Skeletal muscle tissue (tissue), 4 donors: Measurements from ENCODE around the gene RBMS1. TPM values are rescaled to one million over a fixed set of nuclear protein-coding genes. Genes with fewer than 3 reads are reported as not detected.
A peak's percentile ranks its signal among the peaks of the same experiment; 100 is the strongest.

Experiments
- H3K27ac ChIP-seq: one replicate; pipeline ENCODE4 v1.7.0; 2013; ENCODE audit warnings: mild to moderate bottlenecking, low read depth, low read length, inconsistent platforms
- H3K27me3 ChIP-seq, 3 donors: one replicate each; pipeline ENCODE4 v1.7.0; 2013; ENCODE audit warnings: low read length in 3 of 3; ENCODE audit not compliant: control insufficient read depth in 3 of 3, insufficient read depth in 3 of 3
- H3K36me3 ChIP-seq, 3 donors: one replicate each; pipeline ENCODE4 v1.7.0; 2013; ENCODE audit warnings: low read length in 3 of 3; ENCODE audit not compliant: control insufficient read depth in 3 of 3, insufficient read depth in 3 of 3
- H3K4me1 ChIP-seq, 3 donors: one replicate each; pipeline ENCODE4 v1.7.0; 2013; ENCODE audit warnings: low read length in 3 of 3, mild to moderate bottlenecking in 3 of 3; ENCODE audit not compliant: control insufficient read depth in 3 of 3, insufficient read depth in 3 of 3
- H3K4me3 ChIP-seq, 3 donors: one replicate each; pipeline ENCODE4 v1.7.0; 2013; ENCODE audit warnings: low read length in 3 of 3
- H3K9ac ChIP-seq, 3 donors: one replicate each; pipeline ENCODE4 v1.7.0; 2013; ENCODE audit warnings: low read length in 3 of 3, mild to moderate bottlenecking in 3 of 3, moderate library complexity in 2 of 3, low read depth in 1 of 3
- H3K9me3 ChIP-seq, 3 donors: one replicate each; pipeline ENCODE4 v1.7.0; 2013; ENCODE audit warnings: low read length in 3 of 3; ENCODE audit not compliant: control insufficient read depth in 3 of 3
- total RNA-seq: library from RNA; depleted of rRNA; stranded (reverse); fragments of >200 nt; gene quantifications from one replicate; pipeline ENCODE4 v1.2.3, GENCODE V29; 2014
- donor health status: Osteomylitis.

Gene RBMS1
- total RNA-seq, 1 donor from 2014 or later = 48.0 TPM

- Histone ChIP-seq H3K9me3 (no peaks in the 10 kb centered on the region), H3K36me3 (no peaks in the 10 kb centered on the region), H3K27ac (no peak overlapping the region), H3K27me3 (no peaks in the 10 kb centered on the region), H3K9ac (no peak overlapping the region), H3K4me1 (peaks cover 10 to 23% (median 12%) of the 10 kb centered on the region in 3 donors), H3K4me3 (no peak overlapping the region)
These were observed 185.1 kb downstream of the RBMS1 start for GRCh38 chr2:160308476-160308875.

GRCh38 chr2:160306985-160307384, 186.6 kb downstream of the RBMS1 start:
- no peak overlapping the region for H3K27ac ChIP-seq
- H3K4me1 ChIP-seq = peaks cover 16 to 25% (median 17%) of the 10 kb centered on the region in 3 donors
- peaks cover 0 to 3% (median 0%) of the 10 kb centered on the region in 3 donors for H3K36me3 ChIP-seq
- no peak overlapping the region for H3K9ac ChIP-seq
- no peaks in the 10 kb centered on the region for H3K9me3 ChIP-seq
- no peaks in the 10 kb centered on the region for H3K27me3 ChIP-seq
- H3K4me3 ChIP-seq = peak overlapping the region; percentile 8 to 35 (median 9)

DNA sequence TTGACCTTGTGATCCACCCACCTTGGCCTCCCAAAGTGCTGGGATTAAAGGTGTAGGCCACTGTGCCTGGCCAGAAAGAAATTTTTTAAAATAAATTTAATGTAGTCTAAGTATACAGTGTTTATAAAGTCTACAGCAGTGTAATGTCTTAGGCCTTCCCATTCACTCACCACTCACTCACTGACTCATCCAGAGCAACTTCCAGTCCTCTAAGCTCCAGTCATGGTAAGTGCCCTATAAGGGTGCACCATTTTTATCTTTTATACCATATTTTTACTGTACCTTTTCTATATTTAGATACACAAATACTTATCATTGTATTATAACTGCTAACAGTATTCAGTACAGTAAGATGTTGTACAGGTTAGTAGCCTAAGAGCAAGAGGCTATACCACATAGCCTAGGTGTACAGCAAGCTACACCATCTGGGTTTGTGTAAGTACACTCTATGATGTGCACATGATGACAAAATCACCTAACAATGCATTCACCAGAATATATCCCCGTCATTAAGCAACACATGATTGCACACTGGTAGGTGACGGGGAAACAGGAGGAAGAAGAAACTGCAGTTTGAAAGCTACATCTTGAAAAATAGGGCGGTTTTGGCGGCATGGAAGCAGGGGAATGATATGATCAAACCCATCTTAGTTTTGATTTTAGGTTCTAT, 188.4 kb downstream of the RBMS1 start:
- no peak overlapping the region for H3K9ac ChIP-seq
- H3K27me3 ChIP-seq = no peaks in the 10 kb centered on the region
- no peak overlapping the region for H3K4me3 ChIP-seq
- no peaks in the 10 kb centered on the region for H3K9me3 ChIP-seq
- H3K27ac ChIP-seq = no peak overlapping the region
- H3K36me3 ChIP-seq = peaks cover 0 to 4% (median 2%) of the 10 kb centered on the region in 3 donors
- H3K4me1 ChIP-seq = peaks cover 16 to 24% (median 17%) of the 10 kb centered on the region in 3 donors

DNA sequence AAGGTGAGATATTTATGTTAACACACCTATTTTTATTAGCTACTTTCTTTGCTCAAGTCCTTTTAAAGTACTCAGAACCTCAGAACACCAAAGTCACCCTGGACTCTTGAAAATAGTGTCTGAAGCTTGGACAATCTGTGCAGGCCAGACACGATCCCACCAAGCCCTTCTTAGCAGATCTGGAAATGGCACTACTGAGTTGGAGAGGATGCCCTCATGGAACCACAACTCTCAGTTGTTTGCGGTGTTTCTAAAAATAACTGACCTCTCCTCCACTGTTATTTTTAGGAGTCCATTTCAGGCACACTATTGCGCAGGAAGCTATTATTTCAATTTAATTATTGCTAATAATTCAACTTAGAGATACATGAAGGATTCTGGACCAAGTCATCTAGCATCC, 190.1 kb downstream of the RBMS1 start:
- Histone ChIP-seq H3K9me3 (no peaks in the 10 kb centered on the region), H3K36me3 (peaks cover 2 to 13% (median 9%) of the 10 kb centered on the region in 3 donors), H3K27ac (peak overlapping the region; percentile 11), H3K4me3 (peak overlapping the region; percentile 8 to 27 (median 20)), H3K4me1 (peaks cover 9 to 17% (median 12%) of the 10 kb centered on the region in 3 donors), H3K27me3 (no peaks in the 10 kb centered on the region), H3K9ac (no peak overlapping the region)

DNA sequence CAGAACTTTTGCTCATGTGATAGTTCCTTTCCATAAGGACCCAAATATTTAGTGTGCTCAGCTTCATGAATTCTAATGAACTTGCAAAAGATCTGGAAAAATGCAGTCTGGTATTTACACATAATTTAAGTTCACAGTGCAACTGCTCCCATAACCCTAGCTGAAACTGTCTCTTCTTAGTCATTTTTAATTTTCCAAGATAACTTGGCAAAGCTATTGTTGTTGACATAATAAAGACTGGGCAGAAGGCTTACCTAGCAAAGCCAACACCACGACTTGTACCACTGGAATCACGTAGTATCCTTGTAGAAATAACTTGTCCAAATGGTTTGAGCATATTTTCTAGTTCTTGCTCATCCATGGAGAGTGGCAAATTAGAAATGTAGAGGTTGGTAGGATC, 190.5 kb downstream of the RBMS1 start:
- peak overlapping the region; percentile 11 for H3K27ac ChIP-seq
- no peaks in the 10 kb centered on the region for H3K27me3 ChIP-seq
- H3K4me3 ChIP-seq = peak overlapping the region in 1 of 3 donors; percentile 20
- H3K36me3 ChIP-seq = peaks cover 2 to 13% (median 9%) of the 10 kb centered on the region in 3 donors
- peaks cover 9 to 17% (median 12%) of the 10 kb centered on the region in 3 donors for H3K4me1 ChIP-seq
- H3K9me3 ChIP-seq = no peaks in the 10 kb centered on the region
- no peak overlapping the region for H3K9ac ChIP-seq

DNA sequence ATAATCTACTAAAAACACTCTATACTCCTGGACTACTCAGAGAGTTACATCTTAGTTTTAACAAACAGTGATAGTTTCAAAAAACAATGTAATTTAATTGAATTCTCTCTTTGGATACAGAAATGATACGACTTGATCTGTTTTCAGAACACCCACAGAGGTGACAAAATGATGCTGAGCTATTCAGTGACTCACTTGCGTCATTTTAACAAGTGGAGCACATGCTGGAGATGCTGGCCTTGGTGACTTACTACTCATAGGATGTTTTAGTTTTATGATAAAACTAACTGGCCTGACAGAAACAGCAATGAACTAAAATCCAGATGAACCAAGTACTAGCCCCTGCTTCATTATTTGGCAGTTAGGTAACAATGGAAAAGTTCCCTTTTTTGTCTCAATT, 192.2 kb downstream of the RBMS1 start:
- Histone ChIP-seq H3K27me3 (no peaks in the 10 kb centered on the region), H3K9ac (no peak overlapping the region), H3K9me3 (no peaks in the 10 kb centered on the region), H3K27ac (no peak overlapping the region), H3K36me3 (peaks cover 4 to 19% (median 16%) of the 10 kb centered on the region in 3 donors), H3K4me1 (peaks cover 13 to 17% (median 14%) of the 10 kb centered on the region in 3 donors), H3K4me3 (no peak overlapping the region)

GRCh38 chr2:160300203-160300602, 193.4 kb downstream of the RBMS1 start:
- Histone ChIP-seq H3K27me3 (no peaks in the 10 kb centered on the region), H3K27ac (no peak overlapping the region), H3K9ac (no peak overlapping the region), H3K36me3 (peaks cover 4 to 19% (median 16%) of the 10 kb centered on the region in 3 donors), H3K4me1 (peaks cover 13 to 24% (median 22%) of the 10 kb centered on the region in 3 donors), H3K9me3 (no peaks in the 10 kb centered on the region), H3K4me3 (no peak overlapping the region)

- H3K9me3 ChIP-seq = no peaks in the 10 kb centered on the region
- no peak overlapping the region for H3K4me3 ChIP-seq
- no peak overlapping the region for H3K27ac ChIP-seq
- H3K9ac ChIP-seq = no peak overlapping the region
- H3K36me3 ChIP-seq = peaks cover 4 to 19% (median 16%) of the 10 kb centered on the region in 3 donors
- H3K4me1 ChIP-seq = peaks cover 13 to 24% (median 24%) of the 10 kb centered on the region in 3 donors
- no peaks in the 10 kb centered on the region for H3K27me3 ChIP-seq
These were observed 194.1 kb downstream of the RBMS1 start for GRCh38 chr2:160299540-160299939.

GRCh38 chr2:160298960-160299359, 194.6 kb downstream of the RBMS1 start:
- Histone ChIP-seq H3K27ac (no peak overlapping the region), H3K36me3 (peaks cover 4 to 19% (median 16%) of the 10 kb centered on the region in 3 donors), H3K9me3 (no peaks in the 10 kb centered on the region), H3K4me1 (peaks cover 17 to 29% (median 22%) of the 10 kb centered on the region in 3 donors), H3K27me3 (no peaks in the 10 kb centered on the region), H3K4me3 (no peak overlapping the region), H3K9ac (no peak overlapping the region)

GRCh38 chr2:160295519-160296207, 197.9 kb downstream of the RBMS1 start:
- no peak overlapping the region for H3K27ac ChIP-seq
- peaks cover 19 to 32% (median 24%) of the 10 kb centered on the region in 3 donors for H3K4me1 ChIP-seq
- no peak overlapping the region for H3K9ac ChIP-seq

More at GRCh38 chr2:160295519-160296207, 197.9 kb downstream of the RBMS1 start:
- Histone ChIP-seq H3K9me3 (no peaks in the 10 kb centered on the region), H3K36me3 (peaks cover 4 to 19% (median 13%) of the 10 kb centered on the region in 3 donors), H3K4me3 (no peak overlapping the region), H3K27me3 (no peaks in the 10 kb centered on the region)
